ENCODE measurements around the gene MLLT10. TPM values are rescaled to one million over a fixed set of nuclear protein-coding genes. Genes with fewer than 3 reads are reported as not detected.
A peak's percentile ranks its signal among the peaks of the same experiment; 100 is the strongest.

MLLT10 gene
- total and polyA plus RNA-seq, 4 experiments from 2014 or later, result 5.2 to 73.4 (median 36.5) TPM

GRCh38 chr10:21512573-21513404 is 21.2 kb upstream of the MLLT10 start:
- Histone ChIP-seq H3K4me3 (ENCODE audit: low read length in 2 of 2) (no peak overlapping the region), H3K27ac (ENCODE audit: low read depth, low read length) (no peak overlapping the region), H3K4me1 (ENCODE audit: insufficient read depth, low read length) (peaks cover 13% of the 10 kb centered on the region), H3K9me3 (ENCODE audit: control insufficient read depth in 1 of 2, low read length in 2 of 2) (no peaks in the 10 kb centered on the region), H3K36me3 (ENCODE audit: insufficient read depth, low read length) (no peaks in the 10 kb centered on the region), H3K27me3 (ENCODE audit: insufficient read depth, low read length) (peaks cover 46% of the 10 kb centered on the region)
- H3K36me3 Mint-ChIP-seq, result no peaks in the 10 kb centered on the region
- H3K9me3 Mint-ChIP-seq, result peaks cover 0 to 3% (median 0%) of the 10 kb centered on the region in 8 donors
- POLR2A ChIA-PET (ENCODE audit: partially characterized antibody), result interaction anchor here (0.6 to 1.0 kb wide), 2 partner anchors 16 to 497 kb away, joined by 3 to 5 read pairs; no protein-coding TSS in a partner anchor
- CTCF ChIA-PET (ENCODE audit: partially characterized antibody), result no interaction called here
- H3K27ac Mint-ChIP-seq, result peak overlapping the region in 1 of 7 donors; percentile 6
- no peak overlapping the region for H3K4me3 Mint-ChIP-seq
- DNase-seq, result no peak
- intact Hi-C loops (cut with micrococcal nuclease), result no loop called here
- H3K27me3 Mint-ChIP-seq, result peaks cover 39 to 55% of the 10 kb centered on the region in 2 donors
- H3K4me1 Mint-ChIP-seq, result peaks cover 8 to 17% (median 11%) of the 10 kb centered on the region in 4 donors

DNA sequence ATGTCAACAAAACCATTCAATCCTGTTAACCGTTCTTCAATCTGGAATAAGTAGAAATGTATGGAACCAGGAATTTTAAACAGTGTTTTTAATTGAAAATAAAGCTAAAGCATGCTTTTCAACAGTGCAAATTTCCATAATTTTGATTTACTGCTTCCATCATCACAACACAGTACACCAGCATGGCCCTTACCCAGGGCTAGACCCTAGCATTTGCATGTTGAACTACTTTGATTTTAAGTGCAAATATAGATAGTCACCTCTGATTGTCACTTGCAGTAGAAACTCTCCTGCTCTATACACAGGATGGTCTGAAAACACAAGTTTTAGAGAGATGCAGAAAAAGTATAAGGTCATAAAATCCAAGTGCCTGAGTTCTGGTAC is 20.6 kb upstream of the MLLT10 start:
- H3K4me1 Mint-ChIP-seq, result peaks cover 13 to 23% (median 17%) of the 10 kb centered on the region in 4 donors
- peaks cover 0 to 7% (median 0%) of the 10 kb centered on the region in 8 donors for H3K9me3 Mint-ChIP-seq
- DNase-seq, result no peak
- H3K9me3 ChIP-seq (ENCODE audit: control insufficient read depth in 1 of 2, low read length in 2 of 2), result no peaks in the 10 kb centered on the region
- ChIA-PET POLR2A (ENCODE audit: partially characterized antibody) (no interaction called here), CTCF (ENCODE audit: partially characterized antibody) (no interaction called here)
- H3K4me3 Mint-ChIP-seq, result no peak overlapping the region
- peaks cover 45 to 59% of the 10 kb centered on the region in 2 donors for H3K27me3 Mint-ChIP-seq
- H3K36me3 Mint-ChIP-seq, result no peaks in the 10 kb centered on the region
- H3K27me3 ChIP-seq (ENCODE audit: insufficient read depth, low read length), result peaks cover 52% of the 10 kb centered on the region
- H3K36me3 ChIP-seq (ENCODE audit: insufficient read depth, low read length), result no peaks in the 10 kb centered on the region
- no peak overlapping the region for H3K4me3 ChIP-seq (ENCODE audit: low read length in 2 of 2)
- H3K4me1 ChIP-seq (ENCODE audit: insufficient read depth, low read length), result peaks cover 19% of the 10 kb centered on the region
- H3K27ac ChIP-seq (ENCODE audit: low read depth, low read length), result no peak overlapping the region
- no peak overlapping the region for H3K27ac Mint-ChIP-seq
- intact Hi-C loops (cut with micrococcal nuclease), result no loop called here

GRCh38 chr10:21514129-21514817 is 19.8 kb upstream of the MLLT10 start:
- POLR2A ChIA-PET (ENCODE audit: partially characterized antibody), result interaction anchor here (3.1 kb wide), 1 partner anchor 12 kb away, joined by 28 read pairs; the partner anchor contains the start of gene SKIDA1
- peaks cover 16 to 32% (median 23%) of the 10 kb centered on the region in 4 donors for H3K4me1 Mint-ChIP-seq
- no peaks in the 10 kb centered on the region for H3K36me3 Mint-ChIP-seq
- peaks cover 50 to 62% of the 10 kb centered on the region in 2 donors for H3K27me3 Mint-ChIP-seq
- Histone ChIP-seq H3K27me3 (ENCODE audit: insufficient read depth, low read length) (peaks cover 61% of the 10 kb centered on the region), H3K36me3 (ENCODE audit: insufficient read depth, low read length) (no peaks in the 10 kb centered on the region), H3K9me3 (ENCODE audit: control insufficient read depth in 1 of 2, low read length in 2 of 2) (no peaks in the 10 kb centered on the region), H3K4me1 (ENCODE audit: insufficient read depth, low read length) (peaks cover 28% of the 10 kb centered on the region), H3K27ac (ENCODE audit: low read depth, low read length) (no peak overlapping the region), H3K4me3 (ENCODE audit: low read length in 2 of 2) (no peak overlapping the region)
- H3K27ac Mint-ChIP-seq, result no peak overlapping the region
- intact Hi-C loops (cut with micrococcal nuclease), result no loop called here
- peaks cover 0 to 9% (median 0%) of the 10 kb centered on the region in 8 donors for H3K9me3 Mint-ChIP-seq
- CTCF ChIA-PET (ENCODE audit: partially characterized antibody), result no interaction called here
- no peak for DNase-seq
- H3K4me3 Mint-ChIP-seq, result no peak overlapping the region

DNA sequence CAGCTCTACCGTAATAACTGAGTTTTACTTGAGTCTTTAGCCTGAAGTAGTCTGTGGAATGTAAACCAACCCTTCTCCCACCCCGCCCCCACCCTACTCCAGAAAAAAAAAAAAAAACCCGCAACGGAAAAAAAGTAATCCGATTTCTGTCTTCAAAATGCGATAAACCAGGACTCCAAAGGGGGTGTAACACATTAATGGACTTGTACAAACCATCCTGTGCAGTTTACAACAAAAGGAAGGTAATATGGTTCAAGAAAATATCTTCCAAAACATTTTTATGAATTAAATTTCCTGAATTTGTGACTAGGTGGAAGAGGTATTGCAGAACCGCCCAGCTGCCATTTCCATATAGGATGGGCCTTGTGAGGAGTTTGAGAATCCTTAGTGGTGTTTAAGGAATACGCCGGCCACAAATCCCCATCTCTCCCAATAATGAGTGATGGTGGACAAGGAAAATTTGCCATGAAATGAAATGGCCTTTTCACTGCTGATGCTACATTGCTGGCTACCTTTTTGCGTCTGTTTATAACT is 19.1 kb upstream of the MLLT10 start:
- intact Hi-C loops (cut with micrococcal nuclease), result no loop called here
- H3K36me3 Mint-ChIP-seq, result no peaks in the 10 kb centered on the region

GRCh38 chr10:21515361-21516241 is 18.4 kb upstream of the MLLT10 start:
- peaks cover 37% of the 10 kb centered on the region for H3K4me1 ChIP-seq (ENCODE audit: insufficient read depth, low read length)
- intact Hi-C loops (cut with micrococcal nuclease), result no loop called here
- peaks cover 0 to 9% (median 0%) of the 10 kb centered on the region in 8 donors for H3K9me3 Mint-ChIP-seq
- ChIA-PET POLR2A (ENCODE audit: partially characterized antibody) (interaction anchor here (0.8 to 3.1 kb wide), 4 partner anchors 11 to 487 kb away, joined by 3 to 28 read pairs (median 8); partner anchors contain the start of genes DNAJC1 and SKIDA1), CTCF (ENCODE audit: partially characterized antibody) (interaction anchor here (0.8 to 1.1 kb wide), 2 partner anchors 18 to 20 kb away, joined by 4 read pairs; no protein-coding TSS in a partner anchor)
- no peak for DNase-seq
- peaks cover 71% of the 10 kb centered on the region for H3K27me3 ChIP-seq (ENCODE audit: insufficient read depth, low read length)
- H3K27ac ChIP-seq (ENCODE audit: low read depth, low read length), result no peak overlapping the region
- peaks cover 60 to 72% of the 10 kb centered on the region in 2 donors for H3K27me3 Mint-ChIP-seq
- peak overlapping the region in 2 of 7 donors; percentile 41 to 77 for H3K27ac Mint-ChIP-seq
- H3K9me3 ChIP-seq (ENCODE audit: control insufficient read depth in 1 of 2, low read length in 2 of 2), result no peaks in the 10 kb centered on the region
- H3K36me3 ChIP-seq (ENCODE audit: insufficient read depth, low read length), result no peaks in the 10 kb centered on the region
- H3K36me3 Mint-ChIP-seq, result no peaks in the 10 kb centered on the region
- H3K4me3 Mint-ChIP-seq, result peak overlapping the region; percentile 53 to 85 (median 68)
- H3K4me3 ChIP-seq (ENCODE audit: low read length in 2 of 2), result no peak overlapping the region
- H3K4me1 Mint-ChIP-seq, result peaks cover 23 to 45% (median 32%) of the 10 kb centered on the region in 4 donors

More for the DNA sequence above, 19.1 kb upstream of the MLLT10 start:
- ChIA-PET POLR2A (ENCODE audit: partially characterized antibody) (interaction anchor here (2.3 to 3.1 kb wide), 2 partner anchors 12 to 19 kb away, joined by 9 to 28 read pairs; partner anchors contain the start of gene SKIDA1), CTCF (ENCODE audit: partially characterized antibody) (interaction anchor here (0.8 kb wide), 1 partner anchor 19 kb away, joined by 4 read pairs; no protein-coding TSS in a partner anchor)
- no peak for DNase-seq
- Histone ChIP-seq H3K4me3 (ENCODE audit: low read length in 2 of 2) (no peak overlapping the region), H3K36me3 (ENCODE audit: insufficient read depth, low read length) (no peaks in the 10 kb centered on the region), H3K27me3 (ENCODE audit: insufficient read depth, low read length) (peaks cover 67% of the 10 kb centered on the region), H3K4me1 (ENCODE audit: insufficient read depth, low read length) (peaks cover 34% of the 10 kb centered on the region), H3K27ac (ENCODE audit: low read depth, low read length) (no peak overlapping the region), H3K9me3 (ENCODE audit: control insufficient read depth in 1 of 2, low read length in 2 of 2) (no peaks in the 10 kb centered on the region)
- Mint-ChIP-seq H3K4me3 (no peak overlapping the region), H3K4me1 (peaks cover 20 to 38% (median 30%) of the 10 kb centered on the region in 4 donors), H3K27me3 (peaks cover 56 to 67% of the 10 kb centered on the region in 2 donors), H3K9me3 (peaks cover 0 to 9% (median 0%) of the 10 kb centered on the region in 8 donors), H3K27ac (peak overlapping the region in 1 of 7 donors; percentile 77)
